Activated CD4-positive, alpha-beta T cell treated with anti-CD3 and anti-CD28 coated beads for 48 hours (primary cell): ENCODE data around the gene SPOP.
"Not testable (repeated sequence)": the region's sequence is repeated elsewhere in the genome, so short reads cannot be mapped to it uniquely, and the experiment has no call there.

Experiments used
- DNase-seq: peaks from one replicate; pipeline ENCODE4 v3.0.0-alpha.2; 2020

The SPOP gene

DNA sequence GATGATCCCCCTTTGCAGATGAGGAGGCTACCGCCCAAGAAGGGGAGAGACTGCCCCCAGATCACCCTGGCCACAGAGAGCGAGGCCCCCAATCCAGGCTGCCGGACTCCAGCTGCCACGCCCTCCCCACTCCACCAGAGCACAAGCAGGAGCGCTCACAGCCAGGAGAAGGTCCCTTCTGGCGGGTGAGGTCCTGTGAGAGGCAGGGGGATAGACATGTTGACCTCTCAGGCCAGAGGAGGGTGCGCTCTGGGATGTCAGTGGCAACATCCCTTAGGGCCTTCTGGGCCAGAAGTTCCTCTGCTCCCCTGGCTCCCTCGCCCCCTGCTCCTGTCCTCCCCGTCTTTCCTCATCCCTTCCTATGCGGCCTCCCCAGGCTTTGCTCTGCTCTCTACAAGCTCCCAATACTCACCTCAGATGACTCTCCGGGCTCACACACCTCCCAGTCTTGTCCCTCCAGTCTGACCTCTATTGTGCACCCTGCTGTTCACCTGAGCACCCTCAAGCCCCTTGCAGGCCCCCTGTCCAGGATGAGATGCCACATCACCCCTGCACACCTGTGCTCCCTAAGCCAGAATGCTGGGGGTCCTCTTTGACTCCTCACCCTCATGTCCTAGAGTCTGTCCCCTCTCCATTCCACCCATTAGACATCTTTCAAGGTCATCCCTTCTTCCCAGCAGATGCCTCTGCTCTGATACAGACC is 107.2 kb downstream of the SPOP start:
- no peak for DNase-seq

DNA sequence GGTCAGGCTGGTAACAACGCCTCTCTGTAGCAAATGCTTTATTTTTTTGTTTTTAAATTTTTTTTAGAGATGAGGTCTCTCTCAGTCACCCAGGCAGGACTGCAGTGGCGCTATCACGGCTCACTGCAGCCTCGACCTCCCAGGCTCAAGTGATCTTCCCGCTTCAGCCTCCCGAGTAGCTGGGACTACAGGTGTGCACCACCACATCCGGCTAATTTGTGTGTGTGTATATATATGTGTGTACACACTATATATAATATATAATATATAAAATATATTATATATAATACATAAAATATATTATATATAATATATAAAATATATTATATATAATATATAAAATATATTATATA is 109.2 kb downstream of the SPOP start:
- DNase-seq: not testable (repeated sequence)

- DNase-seq: peak; percentile 91
Observed at GRCh38 chr17:49567871-49568694, 109.8 kb downstream of the SPOP start.

DNA sequence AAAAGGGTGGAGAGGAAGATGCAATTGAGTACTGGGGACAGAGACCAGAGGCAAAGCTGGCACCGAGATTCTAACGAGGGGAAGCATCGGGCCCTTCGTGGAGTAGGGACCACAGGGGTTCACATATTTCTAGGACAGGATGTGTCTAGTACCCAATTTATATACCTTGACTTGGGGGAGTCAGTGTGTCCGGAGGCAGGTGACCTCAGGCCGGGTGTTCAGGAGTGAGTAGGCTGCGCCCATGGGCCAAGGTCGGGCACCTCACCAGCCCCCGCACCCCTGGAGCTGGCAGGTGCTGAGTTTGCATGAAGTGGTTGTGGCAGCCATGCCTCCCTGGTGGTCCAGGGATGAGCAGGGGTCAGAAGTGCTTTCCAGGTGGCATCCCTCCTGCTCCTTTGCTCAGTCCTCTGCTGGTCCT is 110.8 kb downstream of the SPOP start:
- DNase-seq: no peak

GRCh38 chr17:49566668-49567071 is 111.2 kb downstream of the SPOP start:
- no peak for DNase-seq

DNA sequence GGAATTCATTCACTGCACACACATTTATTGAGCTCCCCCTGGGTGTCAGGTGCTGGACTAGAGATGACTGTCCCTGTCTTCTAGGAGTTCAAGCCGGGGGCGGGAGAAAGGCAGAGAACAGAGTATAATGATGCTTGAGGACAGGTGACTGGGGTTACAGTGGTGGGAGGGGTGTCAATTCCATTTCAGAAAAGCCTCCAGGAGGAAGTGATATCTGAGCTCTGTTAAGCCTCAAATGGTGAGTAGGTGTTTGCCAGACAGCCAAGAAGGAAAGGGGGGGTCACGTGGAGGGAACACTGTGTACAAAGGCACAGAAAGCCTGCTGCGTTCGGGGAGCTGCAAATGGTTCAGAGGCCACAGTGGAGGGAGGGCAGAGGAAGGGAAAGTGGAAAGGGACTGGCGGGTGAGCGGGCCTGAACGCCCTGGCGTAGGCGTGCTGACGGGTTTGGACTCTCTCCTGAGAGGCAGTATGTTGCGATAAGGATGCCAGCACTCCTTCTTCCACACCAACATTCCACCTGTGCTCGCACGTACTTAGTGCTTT is 111.9 kb downstream of the SPOP start:
- DNase-seq: peak; percentile 54

GRCh38 chr17:49564638-49565037 is 113.3 kb downstream of the SPOP start:
- DNase-seq: no peak

- peak; percentile 52 for DNase-seq
Observed at GRCh38 chr17:49557312-49558024, 120.4 kb downstream of the SPOP start.

- DNase-seq: peak; percentile 90
Observed at GRCh38 chr17:49556223-49556943, 121.5 kb downstream of the SPOP start.

GRCh38 chr17:49555495-49556222 is 122.2 kb downstream of the SPOP start:
- DNase-seq: no peak

- DNase-seq: no peak
Observed at GRCh38 chr17:49554694-49555494, 123.0 kb downstream of the SPOP start.

- DNase-seq: no peak
Observed at GRCh38 chr17:49553676-49554335, 124.1 kb downstream of the SPOP start.

DNA sequence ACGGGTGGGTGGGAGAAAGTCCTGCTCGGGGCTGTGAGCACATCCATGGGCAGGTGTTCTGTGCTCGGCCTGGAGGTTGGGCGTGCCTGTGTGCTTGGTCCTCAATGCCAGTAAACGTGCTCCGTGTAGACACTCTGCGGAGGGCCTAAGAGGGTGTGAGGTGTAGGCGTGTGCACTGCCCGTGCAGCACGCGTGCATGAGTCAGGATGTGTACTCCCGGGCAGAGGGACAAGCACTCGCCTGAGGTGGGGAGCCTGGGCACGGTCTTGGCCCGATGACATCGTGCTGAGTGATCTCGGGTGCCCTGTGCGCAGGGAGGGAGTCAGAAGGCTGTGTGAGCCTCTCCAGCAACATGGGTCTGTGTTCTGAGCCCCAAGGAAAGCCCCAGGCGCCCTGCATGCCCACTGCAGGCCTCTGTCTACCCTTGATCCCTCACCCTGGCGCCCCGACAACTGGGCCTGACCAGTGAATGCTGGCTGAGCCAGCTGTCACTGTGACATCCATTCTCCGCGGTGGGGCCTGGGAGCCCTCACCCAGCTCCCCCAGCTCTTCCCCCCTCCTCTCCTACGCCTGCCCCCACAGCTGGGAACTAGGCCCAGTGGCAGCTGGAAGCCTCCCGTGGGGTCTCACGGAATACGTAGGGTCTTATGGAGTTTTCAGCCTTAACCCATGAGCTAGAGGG is 125.7 kb downstream of the SPOP start:
- no peak for DNase-seq

DNA sequence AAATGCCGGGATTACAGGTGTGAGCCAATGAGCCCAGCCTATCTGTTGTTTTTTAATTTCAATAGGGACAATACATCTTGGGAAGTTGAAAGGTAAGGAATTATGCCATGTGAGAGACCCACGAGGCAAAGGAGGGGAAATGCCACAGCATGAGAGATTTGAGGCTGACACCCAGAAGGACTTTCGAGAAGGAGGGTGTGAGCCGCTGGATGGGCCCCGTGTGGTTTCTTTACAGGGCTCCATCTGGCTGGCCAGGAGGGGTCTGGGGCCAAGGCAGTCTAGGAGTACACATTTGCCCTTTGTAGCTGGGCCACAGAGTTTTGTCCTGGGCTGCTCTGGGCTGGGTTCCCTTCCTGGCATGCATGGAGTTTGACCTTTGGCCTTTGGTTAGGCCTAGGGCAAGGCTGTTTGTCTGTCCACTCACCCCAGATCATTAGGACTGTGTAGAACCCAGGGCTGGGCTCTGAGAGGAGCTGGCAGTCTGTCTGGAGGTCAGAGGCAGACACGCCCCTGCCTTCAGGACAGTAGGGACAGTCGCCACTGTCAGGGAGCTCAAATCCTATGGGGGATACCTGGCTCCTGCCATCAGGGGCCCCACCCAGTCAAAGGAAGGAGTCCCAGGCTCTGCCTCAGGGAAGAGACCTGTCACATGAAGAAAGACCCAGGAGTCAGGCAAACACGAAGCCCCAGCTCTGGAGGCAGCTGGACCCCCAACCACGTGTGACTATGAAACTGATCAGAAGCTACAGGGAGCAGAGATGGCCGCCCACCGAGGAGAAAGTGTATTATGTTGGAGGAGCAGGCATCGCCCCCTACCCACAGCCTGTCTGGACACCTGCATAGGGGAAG is 126.5 kb downstream of the SPOP start:
- DNase-seq: no peak

GRCh38 chr17:49550764-49551163 is 127.1 kb downstream of the SPOP start:
- not testable (repeated sequence) for DNase-seq

- DNase-seq: no peak
Observed at GRCh38 chr17:49549691-49550678, 127.9 kb downstream of the SPOP start.

DNA sequence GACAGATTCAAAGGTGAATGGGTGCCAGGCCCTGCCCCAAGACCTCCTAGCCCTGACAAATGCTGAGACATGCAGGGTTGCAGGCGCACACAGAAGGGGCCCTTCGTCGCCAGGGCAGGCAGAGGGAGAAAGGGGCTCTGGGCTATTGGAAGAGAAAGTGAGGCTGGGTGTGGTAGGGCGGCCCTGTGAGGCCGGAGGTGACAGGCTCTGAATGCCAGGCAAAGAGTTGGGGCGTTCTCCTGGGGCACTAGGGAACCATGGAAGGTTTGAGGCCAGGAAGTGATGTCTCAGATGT is 128.6 kb downstream of the SPOP start:
- DNase-seq: no peak
